Endodermal cell (in vitro differentiated cells): ENCODE results near the gene CNGB1. TPM values are rescaled to one million over a fixed set of nuclear protein-coding genes. Genes with fewer than 3 reads are reported as not detected.

ENCODE experiments used
- DNase-seq: peaks from one replicate; pipeline ENCODE4 v3.0.0-alpha.2; 2017
- H3K27ac ChIP-seq: 2 replicates; pipeline ENCODE4 v1.5.1; 2013; ENCODE audit warnings: mild to moderate bottlenecking, low read depth, low read length, moderate library complexity
- H3K27me3 ChIP-seq: 2 replicates; pipeline ENCODE4 v1.6.1; 2013; ENCODE audit warnings: mild to moderate bottlenecking, low read length, moderate library complexity; ENCODE audit not compliant: insufficient read depth, control insufficient read depth, poor library complexity, severe bottlenecking
- H3K36me3 ChIP-seq: 2 replicates; pipeline ENCODE4 v1.7.0; 2013; ENCODE audit warnings: mild to moderate bottlenecking, low read length, moderate library complexity; ENCODE audit not compliant: control insufficient read depth, insufficient read depth
- H3K4me1 ChIP-seq: one replicate; pipeline ENCODE4 v1.7.0; 2013; ENCODE audit warnings: low read length; ENCODE audit not compliant: control insufficient read depth, insufficient read depth
- H3K4me3 ChIP-seq: 2 replicates; pipeline ENCODE4 v1.5.1; 2013; ENCODE audit warnings: mild to moderate bottlenecking, low read length, moderate library complexity
- H3K9ac ChIP-seq: 2 replicates; pipeline ENCODE4 v1.6.1; 2013; ENCODE audit warnings: mild to moderate bottlenecking, low read length, moderate library complexity; ENCODE audit not compliant: poor library complexity, severe bottlenecking; ENCODE audit errors: extremely low read depth
- H3K9me3 ChIP-seq: 2 replicates; pipeline ENCODE4 v1.6.1; 2013; ENCODE audit warnings: mild to moderate bottlenecking, low read length, moderate library complexity; ENCODE audit not compliant: control insufficient read depth
- H3K27ac Mint-ChIP-seq: 2 replicates; pipeline ENCODE4 v1.8.0; 2020; ENCODE audit warnings: mixed read lengths
- H3K27me3 Mint-ChIP-seq: 2 replicates; pipeline ENCODE4 v1.8.0; 2021; ENCODE audit warnings: mild to moderate bottlenecking, mixed read lengths; ENCODE audit not compliant: insufficient read depth
- H3K36me3 Mint-ChIP-seq: 2 replicates; pipeline ENCODE4 v1.8.0; 2020; ENCODE audit warnings: low read depth, mixed read lengths
- H3K4me1 Mint-ChIP-seq: 2 replicates; pipeline ENCODE4 v1.8.0; 2020; ENCODE audit warnings: mixed read lengths
- H3K4me3 Mint-ChIP-seq: 2 replicates; pipeline ENCODE4 v1.8.0; 2020; ENCODE audit warnings: mild to moderate bottlenecking, moderate library complexity, mixed read lengths
- H3K9me3 Mint-ChIP-seq: 2 replicates; pipeline ENCODE4 v1.8.0; 2020; ENCODE audit warnings: mild to moderate bottlenecking, mixed read lengths
- CTCF ChIP-seq: fragments of 200-600 bp; sonication (generic); conservative IDR thresholded peaks from 2 replicates; pipeline ENCODE4 v1.5.0; 2021; ENCODE audit warnings: antibody characterized with exemption, mild to moderate bottlenecking
- WGBS, 2 experiments: methylation state at CpG; one replicate each; pipeline versions ENCODE4 v1.1.5 to v1.1.7; 2013; ENCODE audit warnings: missing lambda C conversion rate in 2 of 2, mixed read lengths in 1 of 2; ENCODE audit not compliant: insufficient coverage in 1 of 2, insufficient read length in 1 of 2; 5-methylcytosine and 5-hydroxymethylcytosine counted together
- total RNA-seq, 2 donors: library from RNA; stranded (reverse); fragmentation: NEBNext Ultra II Directional in 1 of 2; extraction: Animal tissue kit (Norgen Biotek cat#: 25700) in 1 of 2; gene quantifications; 2 replicates in 1 of 2; 3 replicates in 1 of 2; pipeline ENCODE4 v1.2.1, GENCODE V29; 2021

CNGB1 gene
- total RNA-seq, 2 donors from 2014 or later: 0.29 to 0.60 TPM

- H3K27ac Mint-ChIP-seq: no peak overlapping the region
- no peak for TF ChIP-seq CTCF
- no peaks in the 10 kb centered on the region for H3K9me3 Mint-ChIP-seq
- H3K4me3 ChIP-seq: no peak overlapping the region
- H3K4me1 Mint-ChIP-seq: no peaks in the 10 kb centered on the region
- peaks cover 2% of the 10 kb centered on the region for H3K4me1 ChIP-seq
- H3K4me3 Mint-ChIP-seq: no peak overlapping the region
- H3K9me3 ChIP-seq: no peaks in the 10 kb centered on the region
- H3K27me3 Mint-ChIP-seq: peaks cover 1% of the 10 kb centered on the region
- no peaks in the 10 kb centered on the region for H3K27me3 ChIP-seq
- no peaks in the 10 kb centered on the region for H3K36me3 ChIP-seq
- no peaks in the 10 kb centered on the region for H3K36me3 Mint-ChIP-seq
- H3K9ac ChIP-seq: no peak overlapping the region
- DNase-seq: no peak
- H3K27ac ChIP-seq: no peak overlapping the region
- 94% methylated on average over 1 of the region's 1 CpG; no CpG with 5 or more reads in 1 of the 2 experiments for WGBS, 2 experiments
Measured at GRCh38 chr16:57871456-57871855, 99.5 kb downstream of the CNGB1 start.

GRCh38 chr16:57870753-57871454, 100.0 kb downstream of the CNGB1 start:
- WGBS, 2 experiments: 86 to 97% methylated on average over 3 to 7 of the region's 7 CpGs
- Histone ChIP-seq H3K36me3 (no peaks in the 10 kb centered on the region), H3K9ac (no peak overlapping the region), H3K4me1 (peaks cover 2% of the 10 kb centered on the region), H3K9me3 (no peaks in the 10 kb centered on the region), H3K27ac (no peak overlapping the region), H3K4me3 (no peak overlapping the region), H3K27me3 (no peaks in the 10 kb centered on the region)
- Mint-ChIP-seq H3K4me3 (no peak overlapping the region), H3K9me3 (no peaks in the 10 kb centered on the region), H3K27ac (no peak overlapping the region), H3K4me1 (no peaks in the 10 kb centered on the region), H3K27me3 (peaks cover 1% of the 10 kb centered on the region), H3K36me3 (no peaks in the 10 kb centered on the region)
- no peak for TF ChIP-seq CTCF
- DNase-seq: peak; percentile 9

GRCh38 chr16:57868913-57869520, 101.9 kb downstream of the CNGB1 start:
- Histone ChIP-seq H3K36me3 (no peaks in the 10 kb centered on the region), H3K27ac (no peak overlapping the region), H3K9ac (no peak overlapping the region), H3K9me3 (no peaks in the 10 kb centered on the region), H3K4me3 (no peak overlapping the region), H3K4me1 (peaks cover 2% of the 10 kb centered on the region), H3K27me3 (no peaks in the 10 kb centered on the region)
- WGBS, 2 experiments: 93 to 96% methylated on average over 10 to 12 of the region's 13 CpGs
- TF ChIP-seq CTCF: no peak
- Mint-ChIP-seq H3K27ac (no peak overlapping the region), H3K36me3 (no peaks in the 10 kb centered on the region), H3K4me1 (peaks cover 4% of the 10 kb centered on the region), H3K27me3 (peaks cover 1% of the 10 kb centered on the region), H3K4me3 (no peak overlapping the region), H3K9me3 (no peaks in the 10 kb centered on the region)
- peak; percentile 24 for DNase-seq
